ENCODE results near the gene NXF2.
"Not testable (repeated sequence)": the region's sequence is repeated elsewhere in the genome, so short reads cannot be mapped to it uniquely, and the experiment has no call there.

Gene NXF2

GRCh38 chrX:102246893-102247292, at the start of gene NXF2:
Gene NXF2 (plus strand): TSS chrX:102247167. CDS start chrX:102307079, 59,912 bp downstream.
- not testable (repeated sequence) for DNase-seq (ENCODE audit: low spot score)

- DNase-seq (ENCODE audit: low spot score), result not testable (repeated sequence)
Measured at GRCh38 chrX:102207940-102208339, 39.0 kb upstream of the NXF2 start.

- DNase-seq (ENCODE audit: low spot score), result not testable (repeated sequence)
Measured at GRCh38 chrX:102214986-102215385, 32.0 kb upstream of the NXF2 start, which contains the start of gene TCP11X1. Gene TCP11X1 (plus strand): TSS chrX:102215301.

GRCh38 chrX:102216497-102216896, 30.5 kb upstream of the NXF2 start:
- DNase-seq (ENCODE audit: low spot score), result not testable (repeated sequence)

- not testable (repeated sequence) for DNase-seq (ENCODE audit: low spot score)
Measured at GRCh38 chrX:102235678-102236077, 11.3 kb upstream of the NXF2 start.

- not testable (repeated sequence) for DNase-seq (ENCODE audit: low spot score)
Measured at GRCh38 chrX:102240265-102240664, 6.7 kb upstream of the NXF2 start.

GRCh38 chrX:102272231-102272630, 25.3 kb downstream of the NXF2 start:
- DNase-seq (ENCODE audit: low spot score), result not testable (repeated sequence)

GRCh38 chrX:102338162-102338561, 91.2 kb downstream of the NXF2 start:
- no peak for DNase-seq (ENCODE audit: low spot score)

GRCh38 chrX:102339312-102340298, 92.6 kb downstream of the NXF2 start:
- no peak for DNase-seq (ENCODE audit: low spot score)

GRCh38 chrX:102341867-102342266, 94.9 kb downstream of the NXF2 start:
- DNase-seq (ENCODE audit: low spot score), result no peak

GRCh38 chrX:102345916-102346315, 98.9 kb downstream of the NXF2 start:
- DNase-seq (ENCODE audit: low spot score), result peak; percentile 58
